Sciatic nerve (tissue), 2 donors: ENCODE data around the gene CPNE4. TPM values are rescaled to one million over a fixed set of nuclear protein-coding genes. Genes with fewer than 3 reads are reported as not detected.

Experiments used
- ATAC-seq: fragments of 200-7000 bp; cut with Tn5 transposase; one replicate; pipeline ENCODE4 v1.9.1; 2020; ENCODE audit warnings: mild to moderate bottlenecking, moderate library complexity
- DNase-seq: peaks from one replicate; pipeline ENCODE4 v3.0.0-alpha.2; 2020; ENCODE audit warnings: low spot score
- intact Hi-C: fragments of 100-400 bp; cut with DNase I; formaldehyde crosslinking; loops from one replicate; pipeline ENCODE4 v1.14.2; 2022
- total RNA-seq: library from RNA; stranded (reverse); fragmentation: NEBNext Ultra II Directional; extraction: Animal tissue kit (Norgen Biotek cat#: 25700); gene quantifications from one replicate; pipeline ENCODE4 v1.2.1, GENCODE V29; 2021
- donor health status: DM: no; HTN: no; CAD: no.
- donor health status: DM: no; HTN: no; CAD: no.

Gene CPNE4
- total RNA-seq, 1 donor from 2014 or later = 0.18 TPM

DNA sequence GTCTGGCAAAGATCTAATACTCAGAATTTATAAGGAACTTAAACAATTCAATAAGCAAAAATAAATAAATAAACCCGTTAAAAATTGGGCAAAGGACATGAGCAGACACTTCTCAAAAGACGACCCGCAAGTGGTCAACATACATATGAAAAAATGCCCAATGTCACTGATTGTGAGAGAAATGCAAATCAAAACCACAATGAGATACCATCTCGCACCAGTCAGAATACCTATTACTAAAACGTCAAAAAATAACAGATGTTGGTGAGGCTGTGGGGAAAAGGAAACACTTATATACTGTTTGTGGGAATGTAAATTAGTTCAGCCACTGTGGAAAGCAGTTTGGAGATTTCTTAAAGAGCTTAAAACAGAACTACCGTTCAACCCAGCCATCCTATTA lies 344.0 kb downstream of the CPNE4 start:
- DNase-seq = no peak
- no peak for ATAC-seq
- intact Hi-C loops = no loop called here

GRCh38 chr3:131688370-131688769 lies 346.4 kb downstream of the CPNE4 start:
- intact Hi-C loops = no loop called here
- DNase-seq (no peak), ATAC-seq (no peak)

DNA sequence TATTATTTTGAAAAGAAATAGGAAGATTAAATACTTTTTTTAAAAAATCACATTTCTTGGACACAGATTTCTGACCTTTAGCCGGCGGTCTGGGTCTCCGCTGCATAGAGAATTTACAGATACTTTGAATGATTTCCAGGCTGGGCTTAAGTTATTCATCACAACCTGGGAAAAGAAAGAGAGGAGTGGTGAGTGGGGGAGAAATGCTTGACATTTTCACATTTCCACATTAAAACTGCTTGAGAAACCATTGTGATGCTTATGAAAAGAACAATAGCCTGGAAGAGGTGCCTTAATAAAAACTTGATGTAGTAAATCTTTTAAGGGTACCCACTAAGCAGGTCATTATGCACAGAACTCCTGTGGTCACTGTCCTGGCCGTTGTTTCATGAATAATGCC lies 365.2 kb downstream of the CPNE4 start:
- DNase-seq = no peak
- intact Hi-C loops = no loop called here
- ATAC-seq = no peak

DNA sequence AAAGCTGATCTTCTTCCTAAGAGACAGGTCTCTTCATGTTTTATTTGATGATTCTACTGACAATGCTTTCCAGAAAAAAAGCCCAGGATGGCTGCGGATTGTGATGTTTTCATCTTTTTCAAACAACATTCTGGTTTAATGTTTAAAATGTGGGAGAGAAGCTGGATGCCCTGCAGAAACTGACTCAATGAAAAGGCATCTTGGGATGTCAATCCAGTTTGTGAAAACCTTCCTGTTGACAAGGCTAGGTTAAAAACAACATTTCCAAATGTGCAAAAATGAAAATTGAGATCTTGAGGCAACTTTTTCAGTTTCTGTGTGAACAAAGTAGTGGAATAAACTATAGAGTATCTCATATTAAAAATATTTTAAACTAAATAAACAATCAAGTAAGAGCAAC lies 376.0 kb downstream of the CPNE4 start:
- intact Hi-C loops = no loop called here
- ATAC-seq = no peak

GRCh38 chr3:131658115-131658514 lies 376.7 kb downstream of the CPNE4 start:
- DNase-seq (no peak), ATAC-seq (no peak)
- intact Hi-C loops = no loop called here

More for the DNA sequence above, 376.0 kb downstream of the CPNE4 start:
- DNase-seq = no peak

- DNase-seq = no peak
- no peak for ATAC-seq
- intact Hi-C loops = no loop called here
Measured at GRCh38 chr3:131655070-131655690, 379.6 kb downstream of the CPNE4 start.

DNA sequence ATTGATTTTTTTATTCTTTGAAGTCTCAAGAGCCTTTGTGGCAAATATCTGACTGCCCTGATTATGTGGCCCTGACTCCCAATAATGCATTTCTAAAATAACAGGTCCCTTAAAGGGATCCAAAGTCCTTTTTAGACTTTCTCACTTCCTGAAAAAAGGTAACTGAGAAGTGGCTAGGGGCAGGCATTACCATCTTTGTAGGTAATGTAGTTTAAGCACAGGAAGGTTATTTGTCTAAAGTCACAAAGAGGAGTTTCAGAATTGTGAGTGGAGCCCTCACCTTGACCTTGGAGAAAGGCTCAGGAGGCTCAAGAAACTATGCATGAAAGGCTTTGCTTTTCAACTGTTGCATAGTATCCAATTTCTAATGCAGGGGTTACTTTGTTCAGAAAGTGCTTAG lies 389.2 kb downstream of the CPNE4 start:
- ATAC-seq (no peak), DNase-seq (no peak)
- intact Hi-C loops = no loop called here

DNA sequence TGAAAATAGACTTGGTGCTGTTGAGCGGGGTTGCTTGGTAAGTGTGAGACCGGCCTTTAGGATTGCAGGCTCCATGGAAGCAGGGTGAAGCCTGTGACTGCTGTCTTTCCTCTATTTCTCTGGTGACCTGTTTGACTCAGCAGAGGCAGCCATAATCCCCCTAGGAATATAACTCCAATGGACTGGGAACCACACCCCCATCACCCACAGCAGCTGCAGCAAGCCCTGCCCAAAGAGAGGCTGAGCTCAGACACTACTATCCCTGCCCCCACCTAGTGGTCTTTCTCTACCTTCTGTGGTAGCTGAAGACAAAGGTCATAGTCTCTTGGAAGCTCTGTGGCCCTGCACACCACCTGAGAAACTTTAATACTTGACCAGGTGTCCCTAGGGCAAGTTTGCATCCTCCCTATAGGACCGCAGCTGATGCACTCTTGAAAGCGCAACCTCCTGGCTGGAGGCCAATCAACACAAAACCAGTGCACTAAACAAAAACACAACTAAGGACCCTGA lies 398.5 kb downstream of the CPNE4 start:
- DNase-seq = no peak
- no peak for ATAC-seq
- intact Hi-C loops = no loop called here

DNA sequence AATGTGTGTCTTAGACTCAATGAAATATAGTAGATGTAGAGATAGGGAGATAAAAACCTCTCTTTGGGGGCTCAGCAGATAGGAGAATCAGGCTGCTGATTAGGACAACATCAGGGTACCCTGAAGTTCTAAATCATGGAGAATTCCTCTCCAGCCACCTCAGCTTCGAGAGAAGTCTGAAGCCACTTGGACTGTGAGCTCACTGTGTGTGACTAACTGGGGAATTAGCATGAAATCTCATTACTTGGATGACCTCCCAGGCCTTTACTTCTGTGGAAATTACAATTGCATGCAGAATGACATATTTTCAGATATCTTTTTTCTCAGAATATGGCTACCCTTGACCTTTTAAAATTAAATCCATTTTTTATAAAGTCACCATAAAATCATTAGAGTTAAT lies 404.0 kb downstream of the CPNE4 start:
- ATAC-seq (no peak), DNase-seq (no peak)
- intact Hi-C loops = no loop called here

GRCh38 chr3:131630097-131630496 lies 404.7 kb downstream of the CPNE4 start:
- intact Hi-C loops = no loop called here
- ATAC-seq (no peak), DNase-seq (no peak)

DNA sequence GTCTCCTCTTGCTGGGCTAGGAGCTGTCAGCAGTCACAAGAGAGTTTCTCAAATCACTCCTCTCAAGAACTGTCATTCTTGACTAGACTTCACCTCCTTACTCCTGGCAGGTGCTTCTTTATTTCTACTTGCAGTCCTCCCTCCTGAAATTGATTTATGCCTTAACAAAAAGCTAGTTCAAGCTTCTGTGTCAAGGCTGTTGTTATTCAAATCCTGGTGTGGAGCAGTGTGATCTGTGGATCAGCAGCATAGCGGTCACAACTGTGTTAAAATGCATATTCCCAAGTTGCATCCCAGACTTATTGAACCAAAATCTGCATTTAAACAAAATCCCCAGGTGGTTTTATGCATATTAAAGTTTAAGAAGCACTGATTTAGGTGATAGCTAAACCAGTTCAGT lies 411.4 kb downstream of the CPNE4 start:
- no peak for DNase-seq
- ATAC-seq = no peak
- intact Hi-C loops = no loop called here

DNA sequence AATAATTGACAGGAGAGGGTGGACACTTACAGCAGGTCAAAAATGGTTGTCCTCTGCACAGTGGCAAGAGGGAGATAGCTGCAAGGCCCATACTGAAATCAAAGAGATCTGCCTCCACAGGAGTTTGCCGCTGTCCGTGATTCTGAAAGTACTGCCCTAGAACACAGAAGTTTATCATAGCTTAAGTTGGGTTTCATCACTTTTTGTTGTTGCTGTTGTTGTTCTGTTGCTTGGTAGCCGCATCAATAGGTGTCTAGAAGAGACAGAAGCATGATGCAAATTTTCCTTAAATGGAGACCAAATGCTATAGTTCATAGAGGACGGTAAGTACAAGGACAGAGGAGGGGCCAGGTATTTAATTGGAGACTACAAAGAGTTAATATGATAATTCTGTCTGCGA lies 412.1 kb downstream of the CPNE4 start:
- intact Hi-C loops = no loop called here

GRCh38 chr3:131620977-131621376 lies 413.8 kb downstream of the CPNE4 start:
- intact Hi-C loops = no loop called here
- no peak for ATAC-seq
- no peak for DNase-seq

More for the DNA sequence above, 412.1 kb downstream of the CPNE4 start:
- ATAC-seq (no peak), DNase-seq (no peak)

GRCh38 chr3:131619821-131620220 lies 415.0 kb downstream of the CPNE4 start:
- intact Hi-C loops = no loop called here
- no peak for DNase-seq
- no peak for ATAC-seq

- no peak for ATAC-seq
- DNase-seq = no peak
- intact Hi-C loops = no loop called here
Measured at GRCh38 chr3:131616719-131617118, 418.1 kb downstream of the CPNE4 start.

DNA sequence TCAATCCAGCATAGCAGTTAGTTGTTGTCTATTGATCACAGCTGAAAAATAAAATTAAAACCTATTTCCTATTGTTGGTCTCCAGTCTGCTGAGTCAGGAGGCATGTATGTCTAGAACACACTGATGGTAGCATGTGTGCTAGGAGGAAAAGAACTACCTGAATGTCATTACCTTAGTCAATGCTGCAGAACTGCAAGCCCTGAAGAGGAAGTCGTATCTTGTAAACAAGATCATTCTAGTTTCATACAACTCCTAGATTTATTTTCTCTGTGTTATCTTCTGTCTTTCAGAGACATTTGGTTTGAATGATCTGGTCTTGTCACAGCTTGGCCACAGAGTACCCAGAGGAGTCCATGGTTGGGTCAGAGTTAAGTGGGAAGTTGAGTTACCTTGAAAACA lies 422.1 kb downstream of the CPNE4 start:
- ATAC-seq (no peak), DNase-seq (no peak)
- intact Hi-C loops = no loop called here

DNA sequence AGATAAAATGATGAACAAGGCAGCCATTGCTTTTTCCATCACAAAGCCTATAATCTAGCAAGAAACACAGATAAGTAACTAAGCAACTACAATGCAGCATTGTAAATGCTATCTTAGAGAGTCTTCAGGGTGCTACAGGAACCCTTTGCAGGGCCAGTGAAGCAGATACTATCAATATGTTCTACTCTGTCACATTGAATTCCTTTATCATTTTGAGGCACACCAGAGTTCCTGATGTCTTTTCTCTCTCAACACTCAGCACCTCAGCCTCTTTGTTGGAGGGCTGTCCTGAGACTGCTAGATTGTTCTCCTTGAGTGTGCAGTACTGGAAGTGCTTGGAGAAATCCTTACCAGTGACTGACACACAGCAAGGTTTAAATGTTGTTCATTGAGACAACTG lies 424.6 kb downstream of the CPNE4 start:
- no peak for ATAC-seq
- intact Hi-C loops = no loop called here

DNA sequence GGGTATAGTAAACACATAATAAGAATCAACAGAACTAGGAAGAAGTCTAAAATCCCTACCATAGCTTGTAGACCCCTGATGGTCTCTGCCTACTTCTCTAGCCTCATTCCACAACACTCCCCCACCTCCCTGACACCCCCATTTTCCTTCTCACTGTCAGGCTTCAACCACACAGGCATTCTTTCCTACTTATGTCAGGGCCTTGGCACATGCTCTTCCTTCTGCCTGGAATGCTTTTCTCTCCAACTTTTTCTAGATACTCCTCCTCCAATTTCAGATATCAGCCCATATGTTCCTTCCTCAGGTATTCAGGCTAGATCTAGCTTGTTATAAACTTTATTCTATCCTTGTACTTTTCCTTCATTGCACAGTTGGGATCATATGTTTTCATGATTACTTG lies 426.1 kb downstream of the CPNE4 start:
- intact Hi-C loops = no loop called here
- DNase-seq = no peak
- ATAC-seq = no peak

More for the DNA sequence above, 424.6 kb downstream of the CPNE4 start:
- no peak for DNase-seq

DNA sequence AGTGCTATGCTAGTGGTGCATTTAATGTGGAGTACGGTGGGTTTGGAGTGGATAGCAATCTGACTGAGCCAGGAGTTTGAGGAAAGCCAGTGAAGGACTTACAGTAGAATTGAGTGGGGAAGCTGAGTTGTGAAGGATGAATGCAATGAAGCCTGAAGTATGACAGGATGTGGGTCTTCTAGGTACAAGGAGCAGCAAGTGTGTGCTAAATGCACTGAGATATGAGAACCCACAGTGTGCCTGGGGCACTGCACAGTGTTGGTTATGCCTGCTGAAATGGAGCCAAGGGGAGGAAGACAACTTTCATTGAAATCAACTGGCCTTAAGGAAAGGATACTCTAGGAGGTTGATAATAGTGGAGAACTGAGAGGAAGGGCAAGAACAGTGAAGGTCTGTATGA lies 426.5 kb downstream of the CPNE4 start:
- intact Hi-C loops = no loop called here
- ATAC-seq = no peak
- no peak for DNase-seq

- intact Hi-C loops = no loop called here
- DNase-seq (no peak), ATAC-seq (no peak)
Measured at GRCh38 chr3:131605916-131606315, 428.9 kb downstream of the CPNE4 start.

DNA sequence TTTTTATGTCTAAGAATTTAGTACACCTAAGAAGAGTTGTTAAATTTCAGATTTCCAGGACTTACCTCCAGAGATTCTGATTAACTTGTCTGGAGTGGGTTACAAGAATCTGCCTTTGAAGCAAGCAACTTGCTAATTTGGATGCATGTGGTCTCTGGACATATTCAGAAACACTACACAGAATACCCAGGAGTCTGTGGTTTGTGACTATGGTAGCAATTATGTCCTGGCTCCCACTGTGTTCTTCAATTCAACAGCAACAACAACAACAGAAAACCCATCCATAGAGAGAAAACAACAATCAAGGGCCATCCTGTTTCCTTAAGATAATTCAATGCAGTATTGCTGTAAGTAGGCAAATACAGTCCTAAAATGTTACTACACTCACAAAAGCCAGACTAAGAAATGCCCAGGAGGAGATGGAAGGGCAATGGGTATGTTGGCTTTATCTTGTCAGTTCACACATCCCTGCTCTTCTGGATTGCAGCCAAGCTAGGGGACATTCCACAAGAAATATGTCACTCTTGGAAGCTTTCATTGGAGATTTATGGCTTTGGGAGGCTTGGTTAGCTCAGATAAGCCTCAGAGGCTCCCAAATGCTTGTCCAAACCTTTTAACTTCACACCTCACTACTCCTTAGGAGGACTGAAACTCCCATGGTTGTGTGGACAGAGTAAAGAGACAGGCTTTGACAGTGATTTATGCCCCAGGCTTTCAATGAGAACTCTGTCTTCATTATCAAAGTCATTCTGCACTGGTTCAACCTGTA lies 432.6 kb downstream of the CPNE4 start:
- DNase-seq = no peak
- ATAC-seq = no peak
- intact Hi-C loops = no loop called here
